SJCRH30 (cell line): ENCODE data around the gene ABHD6. TPM values are rescaled to one million over a fixed set of nuclear protein-coding genes. Genes with fewer than 3 reads are reported as not detected.
"Not testable (repeated sequence)": the region's sequence is repeated elsewhere in the genome, so short reads cannot be mapped to it uniquely, and the experiment has no call there.

Experiments
- DNase-seq, 2 experiments: peaks; one replicate each; pipeline ENCODE4 v3.0.0-alpha.2; 2015 to 2020
- H3K27ac ChIP-seq: fragments of 250-450 bp; sonication (Bioruptor Pico); 2 replicates; pipeline ENCODE4 v1.5.1; 2020; ENCODE audit warnings: mild to moderate bottlenecking, moderate library complexity
- H3K27me3 ChIP-seq: fragments of 250-450 bp; sonication (Bioruptor Pico); 2 replicates; pipeline ENCODE4 v1.5.1; 2020; ENCODE audit warnings: mild to moderate bottlenecking, moderate library complexity
- H3K36me3 ChIP-seq: fragments of 250-450 bp; sonication (Bioruptor Pico); 2 replicates; pipeline ENCODE4 v1.5.1; 2020; ENCODE audit warnings: mild to moderate bottlenecking, moderate library complexity
- H3K4me1 ChIP-seq: fragments of 250-450 bp; sonication (Bioruptor Pico); 2 replicates; pipeline ENCODE4 v1.5.1; 2020; ENCODE audit warnings: mild to moderate bottlenecking, moderate library complexity
- H3K4me3 ChIP-seq: fragments of 250-450 bp; sonication (Bioruptor Pico); 2 replicates; pipeline ENCODE4 v1.5.1; 2020; ENCODE audit warnings: mild to moderate bottlenecking, moderate library complexity
- H3K9me3 ChIP-seq: fragments of 250-450 bp; sonication (Bioruptor Pico); replicated peaks from 2 replicates; pipeline ENCODE4 v1.5.1; 2020; ENCODE audit warnings: mild to moderate bottlenecking, moderate library complexity
- total RNA-seq: library from RNA; depleted of rRNA; stranded (reverse); fragments of >200 nt; shearing (Covaris generic); gene quantifications from 2 replicates; pipeline ENCODE4 v1.2.3, GENCODE V29; 2014

ABHD6 gene
- total RNA-seq, 1 experiment from 2014 or later = 4.6 TPM

DNA sequence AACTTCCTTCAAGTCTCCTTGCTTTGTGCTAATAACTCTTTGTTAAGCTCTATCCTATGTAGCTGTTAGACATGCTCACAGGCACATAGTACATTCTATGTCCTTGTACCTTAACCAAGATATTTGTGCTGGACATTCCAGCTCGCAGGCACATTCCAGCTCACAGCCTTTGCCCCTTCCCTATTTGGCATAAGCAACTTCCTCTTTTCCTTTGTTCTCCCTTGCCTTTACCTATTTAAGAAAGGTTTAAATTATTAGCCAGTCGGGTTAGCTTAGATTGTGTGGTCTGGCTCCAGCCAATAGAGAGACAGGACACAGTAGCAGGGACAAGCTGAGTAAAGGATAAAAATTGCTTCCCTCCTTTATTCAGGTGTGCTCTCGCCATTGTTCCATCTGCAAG, 36.1 kb upstream of the ABHD6 start:
- H3K27ac ChIP-seq, H3K36me3 ChIP-seq, H3K4me3 ChIP-seq, H3K27me3 ChIP-seq, H3K9me3 ChIP-seq, DNase-seq, H3K4me1 ChIP-seq: not testable (repeated sequence)

DNA sequence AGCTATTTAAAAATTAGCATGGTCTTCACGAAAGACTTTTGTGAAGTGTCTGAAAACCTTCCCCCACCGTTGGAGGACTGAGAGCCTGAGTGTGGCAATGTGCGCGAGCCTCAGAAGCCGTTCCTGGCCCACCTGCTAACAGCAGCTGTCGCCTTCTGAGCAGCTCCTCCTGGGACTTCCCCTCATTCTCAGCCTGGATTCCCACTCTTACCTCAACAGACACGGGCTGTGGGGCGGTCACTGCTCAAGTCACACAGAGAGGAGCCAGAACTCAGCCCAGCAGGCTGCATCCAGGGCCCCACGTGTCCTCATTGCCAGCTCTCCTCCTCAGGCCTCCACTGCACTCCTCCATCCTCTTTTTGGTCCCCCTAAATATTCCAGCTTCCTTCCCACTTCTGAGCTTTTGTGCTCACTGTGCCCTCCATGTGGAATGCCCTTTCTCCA, 34.7 kb upstream of the ABHD6 start:
- no peak overlapping the region for H3K4me3 ChIP-seq
- DNase-seq = peak; percentile 47 to 69
- H3K9me3 ChIP-seq = no peaks in the 10 kb centered on the region
- no peak overlapping the region for H3K27ac ChIP-seq
- no peaks in the 10 kb centered on the region for H3K4me1 ChIP-seq
- H3K27me3 ChIP-seq = no peaks in the 10 kb centered on the region
- no peaks in the 10 kb centered on the region for H3K36me3 ChIP-seq

DNA sequence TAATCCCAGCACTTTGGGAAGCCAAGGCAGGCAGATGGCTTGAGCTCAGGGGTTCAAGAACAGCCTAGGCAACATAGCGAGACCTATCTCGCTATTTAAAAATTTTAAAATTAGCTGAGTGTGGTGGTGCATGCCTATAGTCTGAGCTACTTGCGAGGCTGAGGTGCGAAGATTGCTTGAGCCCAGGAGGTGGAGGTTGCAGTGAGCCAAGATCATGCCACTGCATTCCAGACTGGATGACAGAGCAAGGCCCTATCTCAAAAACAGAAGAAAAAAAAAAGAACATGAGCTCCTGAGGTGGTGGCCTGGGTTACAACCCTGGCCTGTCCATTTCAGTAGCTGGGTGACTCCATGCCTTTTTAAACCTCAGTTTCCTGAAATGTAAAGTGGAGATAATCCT, 34.1 kb upstream of the ABHD6 start:
- Histone ChIP-seq H3K27me3 (no peaks in the 10 kb centered on the region), H3K36me3 (no peaks in the 10 kb centered on the region), H3K27ac (no peak overlapping the region), H3K4me1 (no peaks in the 10 kb centered on the region), H3K9me3 (no peaks in the 10 kb centered on the region), H3K4me3 (no peak overlapping the region)
- DNase-seq = no peak

DNA sequence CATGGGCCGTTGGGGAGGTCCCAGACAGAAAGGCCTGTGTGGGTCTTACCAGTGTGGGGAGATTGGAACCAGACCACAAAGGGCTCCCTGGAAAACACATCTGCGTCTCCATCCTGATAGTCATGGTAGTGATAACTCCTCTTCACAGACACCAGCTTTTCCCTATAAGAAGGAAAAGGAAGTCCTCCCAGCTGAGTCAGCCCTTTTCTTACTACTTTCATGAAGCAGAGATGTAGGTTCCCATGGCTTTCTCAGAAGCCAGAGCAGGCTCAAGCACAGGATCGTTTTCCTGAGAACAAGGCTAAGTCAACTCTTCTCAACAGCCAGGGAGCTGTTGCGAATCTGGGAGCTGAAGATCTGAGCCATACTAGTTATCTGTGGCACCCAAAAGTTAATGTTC, 32.9 kb upstream of the ABHD6 start:
- Histone ChIP-seq H3K9me3 (no peaks in the 10 kb centered on the region), H3K27me3 (no peaks in the 10 kb centered on the region), H3K4me1 (no peaks in the 10 kb centered on the region), H3K4me3 (no peak overlapping the region), H3K36me3 (no peaks in the 10 kb centered on the region), H3K27ac (no peak overlapping the region)
- no peak for DNase-seq

DNA sequence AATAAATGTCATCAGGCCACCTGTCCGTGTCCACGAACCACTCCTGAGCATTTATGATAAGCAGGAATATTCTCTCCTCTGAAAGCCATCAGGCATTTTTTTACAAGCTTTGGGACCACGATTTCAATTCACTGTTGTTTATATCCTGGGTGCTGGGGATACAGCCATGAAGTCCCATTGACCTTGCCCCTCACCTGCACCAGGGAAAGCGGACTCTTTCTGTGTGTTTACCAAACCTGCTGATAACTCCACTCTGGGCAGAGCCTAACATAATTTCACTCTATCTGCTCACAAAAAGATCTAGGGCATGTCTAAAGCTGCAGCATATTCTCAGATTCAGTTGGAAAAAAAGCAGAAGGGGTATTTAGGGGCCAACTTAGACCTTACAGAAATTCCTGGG, 31.6 kb upstream of the ABHD6 start:
- H3K36me3 ChIP-seq = no peaks in the 10 kb centered on the region
- no peaks in the 10 kb centered on the region for H3K27me3 ChIP-seq
- no peak overlapping the region for H3K4me3 ChIP-seq
- no peak overlapping the region for H3K27ac ChIP-seq
- no peaks in the 10 kb centered on the region for H3K4me1 ChIP-seq
- DNase-seq = no peak
- H3K9me3 ChIP-seq = no peaks in the 10 kb centered on the region

DNA sequence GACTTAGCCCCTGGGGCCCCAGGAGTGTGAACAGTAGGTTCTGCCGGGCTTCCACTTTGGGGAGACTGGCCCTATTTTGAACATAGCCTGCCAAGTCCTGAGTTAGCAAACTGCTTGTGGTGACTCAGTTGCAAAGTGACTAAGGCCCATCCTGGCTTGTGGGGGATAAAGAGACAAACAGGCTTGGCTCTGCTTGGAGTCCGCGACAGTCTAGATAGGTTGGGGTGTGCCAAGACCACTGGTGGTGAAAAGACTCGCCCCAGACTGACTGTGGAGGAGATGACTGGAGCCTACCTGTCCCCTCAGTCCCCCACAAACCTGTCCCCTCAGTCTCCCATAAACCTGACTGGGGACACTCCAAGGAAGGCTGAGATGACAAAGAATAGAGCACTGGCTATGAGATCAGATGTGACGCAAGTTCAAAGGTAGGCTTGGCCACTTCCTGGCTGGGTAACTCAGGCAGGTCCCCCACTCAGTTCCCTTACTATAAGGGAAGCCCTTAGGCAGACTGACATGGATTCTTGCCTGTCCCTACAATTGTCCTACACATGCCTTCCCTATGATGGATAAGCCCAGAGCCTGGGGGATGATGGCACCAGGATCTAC, 31.1 kb upstream of the ABHD6 start:
- no peaks in the 10 kb centered on the region for H3K36me3 ChIP-seq
- no peaks in the 10 kb centered on the region for H3K4me1 ChIP-seq
- no peak overlapping the region for H3K4me3 ChIP-seq
- H3K27me3 ChIP-seq = no peaks in the 10 kb centered on the region
- no peak overlapping the region for H3K27ac ChIP-seq
- H3K9me3 ChIP-seq = no peaks in the 10 kb centered on the region
- no peak for DNase-seq

DNA sequence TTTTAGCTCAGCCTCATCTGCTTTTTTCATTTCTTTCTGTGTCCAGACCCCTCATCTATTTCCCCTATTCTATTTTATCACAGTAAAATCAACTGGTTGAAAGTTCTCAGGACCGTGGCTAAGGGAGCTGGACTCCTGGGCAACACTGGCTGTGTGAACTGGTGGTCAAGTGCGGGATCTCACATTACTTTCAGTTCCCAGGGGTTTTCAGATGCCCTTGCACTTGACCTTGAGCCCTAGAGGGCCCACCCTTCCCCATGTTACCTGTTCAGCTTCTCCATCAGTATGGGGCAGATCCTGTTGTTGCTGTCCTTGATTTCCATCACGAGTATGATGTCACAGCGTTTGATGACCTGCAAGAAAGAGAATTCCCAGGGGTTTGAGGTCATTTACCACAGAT, 29.6 kb upstream of the ABHD6 start:
- Histone ChIP-seq H3K27me3 (no peaks in the 10 kb centered on the region), H3K9me3 (no peaks in the 10 kb centered on the region), H3K36me3 (no peaks in the 10 kb centered on the region), H3K4me1 (no peaks in the 10 kb centered on the region), H3K4me3 (no peak overlapping the region), H3K27ac (no peak overlapping the region)
- DNase-seq = no peak

DNA sequence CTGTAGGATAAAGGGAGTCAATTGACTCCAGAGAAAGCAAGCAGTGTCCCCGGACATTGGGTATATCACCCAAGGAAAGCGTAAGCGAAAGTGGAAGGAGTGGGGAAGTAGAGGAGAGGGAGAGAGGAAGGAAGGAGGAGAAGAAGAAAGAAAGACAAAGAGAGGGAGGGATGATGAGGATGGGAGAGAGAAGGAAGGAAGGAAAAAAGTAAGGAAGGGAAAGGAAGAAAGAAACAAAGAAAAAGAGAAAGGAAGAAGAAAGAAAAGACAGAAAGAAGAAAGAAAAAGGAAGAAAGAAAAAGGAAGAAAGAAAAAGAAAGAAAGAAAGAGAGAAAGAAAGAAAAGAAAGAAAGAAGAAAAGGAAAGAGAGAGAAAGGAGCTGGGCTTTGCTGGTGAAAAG, 27.7 kb upstream of the ABHD6 start:
- Histone ChIP-seq H3K27ac (no peak overlapping the region), H3K36me3 (no peaks in the 10 kb centered on the region), H3K4me1 (peaks cover 6% of the 10 kb centered on the region), H3K9me3 (no peaks in the 10 kb centered on the region), H3K27me3 (no peaks in the 10 kb centered on the region), H3K4me3 (no peak overlapping the region)
- DNase-seq = no peak

DNA sequence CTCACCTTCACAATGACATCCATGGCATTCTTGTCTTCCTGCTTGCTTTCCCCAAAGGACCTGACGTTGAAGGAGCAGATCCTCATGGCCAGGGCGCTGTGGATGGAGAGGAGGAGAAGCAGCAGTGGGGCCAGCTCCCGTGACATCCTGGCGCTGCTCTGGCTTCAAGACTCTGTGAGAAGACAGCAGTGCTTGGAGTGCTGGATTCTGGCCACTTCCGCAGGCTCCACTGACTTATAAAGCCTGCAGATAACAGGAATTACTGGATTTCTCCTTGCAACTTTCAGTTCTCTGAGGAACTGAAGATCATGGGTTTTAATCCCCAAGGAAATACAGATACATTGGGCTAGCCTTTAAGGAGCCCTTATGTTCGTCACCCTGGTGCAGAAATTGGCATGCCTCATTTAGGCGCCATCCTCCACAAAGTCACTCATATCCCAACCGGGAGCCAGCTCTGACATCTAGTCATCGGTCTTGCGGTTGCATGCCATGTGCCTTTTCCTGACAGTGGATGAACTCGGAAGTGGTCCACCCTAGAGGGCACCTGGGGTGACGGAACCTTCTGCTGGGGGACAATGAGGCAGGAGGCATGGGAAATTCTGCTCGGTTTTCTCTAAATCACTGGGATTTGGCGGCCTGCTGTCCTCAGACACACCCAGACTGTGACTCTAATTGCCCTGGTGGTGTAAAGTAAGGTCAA, 26.7 kb upstream of the ABHD6 start, which contains the start of gene DNASE1L3:
DNASE1L3 (minus strand) TSS at position 212 of the 700 bp plus-strand sequence; CDS start at position 146, 66 bp downstream.
- H3K27ac ChIP-seq = no peak within 1 kb of the TSS
- no peak for DNase-seq
- H3K9me3 ChIP-seq = no peaks in the 10 kb centered on the region
- H3K36me3 ChIP-seq = no peaks in the 10 kb centered on the region
- no peaks in the 10 kb centered on the region for H3K27me3 ChIP-seq
- H3K4me1 ChIP-seq = peaks cover 10% of the 10 kb centered on the region
- H3K4me3 ChIP-seq = no peak within 1 kb of the TSS

DNA sequence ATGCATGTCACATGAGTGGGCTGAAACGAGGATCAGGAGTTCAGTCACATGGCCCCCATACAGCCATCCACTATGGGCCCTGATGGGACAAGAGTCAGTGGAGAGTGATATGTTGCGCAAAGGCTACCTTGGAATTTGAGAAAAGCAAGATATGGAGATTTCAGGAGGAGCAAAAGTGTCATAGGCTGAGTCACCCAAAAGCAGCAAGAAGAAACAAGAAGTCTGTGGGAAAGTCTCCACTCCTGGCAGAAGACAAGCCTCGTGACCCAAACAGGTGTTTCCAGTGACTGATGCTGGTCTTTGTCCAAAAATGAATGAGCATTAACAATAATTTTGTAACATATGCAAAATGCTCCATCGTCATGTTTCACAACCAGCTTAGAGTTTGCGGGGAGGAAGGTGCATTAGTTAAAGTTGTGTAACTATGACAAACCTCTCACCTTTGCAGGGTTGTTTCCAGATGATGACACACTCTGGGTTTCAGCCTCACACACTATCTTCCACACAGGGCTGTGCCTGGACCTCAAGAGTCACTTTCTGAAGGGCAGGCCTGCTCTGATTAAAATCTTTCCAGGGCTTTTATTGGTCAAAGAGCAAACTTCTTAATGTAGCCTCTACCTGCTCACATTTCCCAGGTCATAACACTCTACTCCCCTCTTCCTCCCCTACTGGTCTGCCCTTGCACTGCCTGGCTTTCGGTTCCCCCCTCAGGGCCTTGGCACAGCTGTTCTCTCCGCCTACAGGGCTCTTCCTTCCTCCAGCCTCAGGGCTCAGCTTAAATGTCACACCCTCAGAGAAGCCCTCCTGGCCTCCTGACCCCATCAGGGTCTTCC, 22.9 kb upstream of the ABHD6 start:
- no peak overlapping the region for H3K27ac ChIP-seq
- DNase-seq = peak; percentile 21 to 55
- no peaks in the 10 kb centered on the region for H3K27me3 ChIP-seq
- H3K4me3 ChIP-seq = no peak overlapping the region
- H3K36me3 ChIP-seq = no peaks in the 10 kb centered on the region
- peaks cover 13% of the 10 kb centered on the region for H3K4me1 ChIP-seq
- H3K9me3 ChIP-seq = no peaks in the 10 kb centered on the region

DNA sequence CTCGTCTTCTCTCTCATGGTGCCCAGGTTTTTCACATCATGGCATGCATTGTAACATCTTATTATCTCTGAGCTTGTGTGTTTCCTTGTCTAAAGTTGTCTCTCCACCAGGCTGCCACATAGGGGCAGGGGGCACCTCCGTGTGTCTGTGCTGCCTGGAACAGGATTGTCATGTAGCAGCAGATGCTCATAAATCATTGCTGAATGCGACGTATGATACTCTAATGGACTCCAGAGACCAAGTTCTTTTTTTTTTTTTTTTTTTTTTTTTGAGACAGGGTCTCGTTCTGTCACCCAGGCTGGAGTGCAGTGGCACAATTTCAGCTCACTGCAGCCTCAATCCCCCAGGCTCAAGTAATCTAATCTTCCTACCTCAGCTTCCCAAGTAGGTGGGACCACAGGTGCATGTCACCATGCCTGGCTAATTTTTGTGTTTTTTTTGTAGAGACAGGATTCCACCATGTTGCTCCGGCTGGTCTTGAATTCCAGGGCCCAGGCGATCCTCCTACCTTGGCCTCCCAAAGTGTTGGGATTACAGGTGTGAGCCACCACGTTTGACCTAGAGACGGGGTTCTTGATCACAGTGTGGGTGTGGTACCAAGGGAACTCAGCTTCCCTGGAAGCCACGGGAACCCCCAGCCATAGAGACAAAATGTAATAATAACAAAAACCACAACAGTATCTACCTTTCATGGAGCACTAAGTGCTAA, 22.1 kb upstream of the ABHD6 start:
- Histone ChIP-seq H3K4me1 (peaks cover 13% of the 10 kb centered on the region), H3K36me3 (no peaks in the 10 kb centered on the region), H3K4me3 (no peak overlapping the region), H3K9me3 (no peaks in the 10 kb centered on the region), H3K27ac (no peak overlapping the region), H3K27me3 (no peaks in the 10 kb centered on the region)
- no peak for DNase-seq

DNA sequence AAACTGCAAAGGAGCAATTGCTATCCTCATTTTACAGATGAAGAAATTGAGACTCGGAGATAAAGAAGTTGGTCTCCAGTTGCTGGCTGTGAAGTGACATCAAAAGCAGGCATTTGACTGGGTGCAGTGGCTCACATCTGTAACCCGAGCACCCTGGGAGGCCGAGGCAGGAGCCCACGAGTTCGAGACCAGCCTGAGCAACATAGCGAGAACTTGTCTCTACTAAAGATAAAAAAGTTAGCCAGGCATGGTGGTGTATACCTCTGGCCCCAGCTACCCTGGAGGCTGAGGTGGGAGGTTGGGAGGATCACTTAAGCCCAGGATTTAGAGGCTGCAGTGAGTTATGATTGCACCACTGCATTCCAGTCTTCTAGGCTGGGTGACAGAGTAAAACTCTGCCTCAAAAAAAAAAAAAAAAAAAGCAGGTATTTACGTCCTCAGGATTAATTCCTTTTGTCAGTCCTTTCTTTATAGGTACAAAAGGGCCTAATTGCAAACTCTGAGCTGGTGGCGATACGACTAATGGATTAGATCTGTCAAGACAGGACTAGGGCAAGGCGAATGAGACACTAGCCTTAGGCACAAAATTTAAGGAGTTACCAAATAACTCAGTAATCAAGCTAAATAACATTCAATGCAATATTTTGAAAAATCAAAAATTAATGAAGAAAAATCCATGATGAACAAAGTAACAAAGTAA, 20.9 kb upstream of the ABHD6 start:
- no peaks in the 10 kb centered on the region for H3K27me3 ChIP-seq
- no peak overlapping the region for H3K27ac ChIP-seq
- H3K36me3 ChIP-seq = no peaks in the 10 kb centered on the region
- no peaks in the 10 kb centered on the region for H3K9me3 ChIP-seq
- no peak for DNase-seq
- H3K4me1 ChIP-seq = peaks cover 13% of the 10 kb centered on the region
- H3K4me3 ChIP-seq = no peak overlapping the region

DNA sequence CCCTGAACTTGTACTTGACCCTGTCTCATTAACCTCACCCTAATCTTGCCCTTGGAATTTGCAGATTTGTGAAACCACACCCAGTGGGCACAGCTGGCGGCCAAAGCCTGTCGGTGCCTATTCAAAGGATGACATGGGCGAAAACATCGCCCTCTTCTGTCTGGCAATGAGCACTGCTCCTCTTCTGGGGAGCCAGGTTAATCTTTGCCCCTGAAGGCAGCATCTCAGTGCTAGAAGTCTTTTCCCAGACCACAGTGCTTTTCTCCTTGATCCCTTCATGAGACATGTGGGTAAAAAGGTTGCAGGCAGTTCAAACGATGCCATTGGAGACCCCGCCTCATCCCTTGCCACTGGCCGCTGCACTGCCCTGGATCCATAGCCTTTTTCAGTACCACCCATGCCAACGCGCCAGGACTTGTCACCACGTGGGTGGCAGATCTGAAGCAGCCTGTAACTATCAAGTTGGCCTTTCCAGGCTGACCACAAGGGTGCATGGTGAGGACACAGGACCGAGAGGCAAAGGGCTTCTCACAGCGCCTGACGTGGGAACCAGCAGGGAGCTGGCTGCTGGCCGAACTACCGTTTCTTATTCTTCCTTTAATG, 20.3 kb upstream of the ABHD6 start:
- Histone ChIP-seq H3K27me3 (no peaks in the 10 kb centered on the region), H3K4me1 (peaks cover 13% of the 10 kb centered on the region), H3K27ac (no peak overlapping the region), H3K4me3 (no peak overlapping the region), H3K36me3 (no peaks in the 10 kb centered on the region), H3K9me3 (no peaks in the 10 kb centered on the region)
- peak; percentile 68 to 83 for DNase-seq

DNA sequence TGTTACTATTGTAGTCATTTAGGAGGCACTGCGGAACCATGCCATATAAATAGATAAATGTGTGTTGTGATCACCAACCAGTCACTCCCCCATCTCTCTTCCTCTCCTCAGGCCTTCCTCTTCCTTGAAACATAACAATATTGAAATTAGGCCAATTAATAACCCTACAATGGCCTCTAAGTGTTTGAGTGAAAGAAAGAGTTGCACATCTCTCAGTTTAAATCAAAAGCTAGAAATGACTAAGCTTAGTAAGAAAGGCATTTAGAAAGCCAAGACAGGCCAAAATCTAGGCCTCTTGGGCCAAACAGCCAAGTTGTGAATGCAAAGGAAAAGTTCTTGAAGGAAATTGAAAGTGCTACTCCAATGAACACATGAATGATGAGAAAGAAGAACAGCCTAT, 18.7 kb upstream of the ABHD6 start:
- no peak overlapping the region for H3K4me3 ChIP-seq
- no peak for DNase-seq
- H3K27me3 ChIP-seq = no peaks in the 10 kb centered on the region
- H3K9me3 ChIP-seq = no peaks in the 10 kb centered on the region
- peaks cover 13% of the 10 kb centered on the region for H3K4me1 ChIP-seq
- no peak overlapping the region for H3K27ac ChIP-seq
- no peaks in the 10 kb centered on the region for H3K36me3 ChIP-seq
